GM23248 (cell line): ENCODE data around the gene SKOR2.

Experiments used
- EZH2 ChIP-seq: fragments of 200-600 bp; sonication (generic); IDR thresholded peaks from 2 replicates; pipeline ENCODE4 v1.6.1; 2018; ENCODE audit warnings: antibody characterized with exemption, mild to moderate bottlenecking; ENCODE audit not compliant: insufficient read depth, poor library complexity, severe bottlenecking
- EZH2phosphoT487 ChIP-seq: fragments of 200-600 bp; sonication (generic); IDR thresholded peaks from 2 replicates; pipeline ENCODE4 v1.6.1; 2018; ENCODE audit warnings: antibody characterized with exemption, moderate library complexity, mild to moderate bottlenecking, low read depth; ENCODE audit not compliant: insufficient read depth

DNA sequence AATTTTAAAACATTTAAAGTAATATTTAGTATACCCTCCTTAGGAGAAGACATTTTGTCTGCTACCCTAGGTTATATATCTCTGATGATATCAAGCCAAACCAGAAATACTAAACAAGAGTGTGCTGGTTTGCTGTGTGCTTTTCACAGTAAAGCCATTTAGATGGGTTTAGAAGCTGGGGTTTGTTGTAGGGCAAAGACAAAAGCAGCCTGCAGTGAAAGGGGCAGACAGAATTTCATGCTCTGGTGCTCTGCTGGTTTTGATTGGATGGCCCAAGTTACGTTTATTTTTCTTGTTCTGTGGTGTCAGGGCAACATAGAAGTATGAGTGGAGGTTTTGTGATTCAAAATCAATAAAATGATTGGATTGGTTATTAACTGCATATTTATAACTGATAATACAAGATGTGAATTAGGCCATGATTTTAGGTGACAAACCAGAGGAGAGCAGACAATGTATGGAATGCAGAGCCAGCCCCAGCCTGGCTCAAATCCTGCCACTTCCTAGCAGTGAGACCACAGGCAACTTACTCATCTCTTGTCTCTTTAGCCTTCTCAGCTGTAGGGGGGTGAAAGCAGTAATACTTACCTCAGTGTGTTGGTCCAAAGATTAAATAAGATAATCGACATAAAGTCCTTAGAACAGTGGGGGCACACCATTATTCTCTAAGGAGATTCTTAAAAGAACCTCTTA, 44.4 kb downstream of the SKOR2 start:
- TF ChIP-seq EZH2: no peak
- TF ChIP-seq EZH2phosphoT487: no peak
